Measurements from ENCODE around the gene HOXA2.

- TF ChIP-seq CTCF (IDR thresholded peaks at IDR 0.05; ENCODE audit: control extremely low read depth in 1 of 3, insufficient read depth in 1 of 3, low read depth in 1 of 3, low read length in 3 of 3), result no peak
- no peak for TF ChIP-seq ATF3 (IDR thresholded peaks at IDR 0.05; ENCODE audit: insufficient read depth, low read depth, low read length)
- no peak for TF ChIP-seq EGR1 (IDR thresholded peaks at IDR 0.05; ENCODE audit: borderline replicate concordance, low read depth, low read length)
- TF ChIP-seq ASH2L (IDR thresholded peaks at IDR 0.05; ENCODE audit: low read length), result no peak
- no peak for TF ChIP-seq GABPA (IDR thresholded peaks at IDR 0.05; ENCODE audit: borderline replicate concordance, insufficient read depth, low read length)
- TF ChIP-seq POLR2A (IDR thresholded peaks at IDR 0.05; ENCODE audit: control extremely low read depth in 1 of 2, low read depth in 2 of 2, low read length in 2 of 2), result no peak
- no peak for TF ChIP-seq BACH1 (IDR thresholded peaks at IDR 0.05; ENCODE audit: low read length)
- TF ChIP-seq MAFK (IDR thresholded peaks at IDR 0.05; ENCODE audit: low read depth, low read length), result no peak
Measured at GRCh38 chr7:27082171-27082570, 20.3 kb downstream of the HOXA2 start.
